ENCODE data around the gene SLC35B1.

The SLC35B1 gene

GRCh38 chr17:49707608-49708514, at the start of gene SLC35B1:
TSS of gene SLC35B1 (minus strand) at chr17:49707964. CDS start at chr17:49707833, 131 bp downstream.
- FAIRE-seq, result peak; percentile 97

DNA sequence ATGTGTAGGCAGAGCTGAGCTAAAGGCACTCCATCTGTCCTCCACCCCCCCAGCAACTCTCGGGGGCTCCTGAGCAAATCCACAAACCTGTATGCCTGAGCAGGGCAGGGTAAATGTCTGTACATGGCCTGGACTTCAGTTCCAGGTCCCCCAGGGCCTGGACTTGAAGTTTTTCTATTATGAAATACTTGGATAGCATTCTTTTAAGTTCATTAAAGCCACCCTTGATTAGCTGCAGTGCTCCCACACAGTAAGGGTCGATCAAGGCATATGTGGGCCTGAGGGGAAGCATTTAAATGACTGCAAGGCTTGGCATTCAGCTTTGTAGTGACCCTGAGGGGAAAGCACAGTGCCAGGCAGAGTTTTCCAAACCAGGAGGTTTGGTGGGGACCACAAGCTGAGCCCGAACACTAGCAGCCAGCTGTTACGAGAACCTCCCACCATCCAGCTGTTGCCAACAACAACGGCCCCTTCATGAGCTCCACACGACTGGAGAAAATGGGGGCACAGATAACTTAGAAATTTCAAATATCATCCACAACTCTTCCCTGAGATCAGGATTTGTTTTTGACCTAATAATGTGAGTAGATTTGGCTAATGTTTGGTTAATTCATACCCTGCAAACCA, 49.5 kb upstream of the SLC35B1 start:
- FAIRE-seq, result no peak

- no peak for FAIRE-seq
Observed at GRCh38 chr17:49756323-49757150, 48.8 kb upstream of the SLC35B1 start.

DNA sequence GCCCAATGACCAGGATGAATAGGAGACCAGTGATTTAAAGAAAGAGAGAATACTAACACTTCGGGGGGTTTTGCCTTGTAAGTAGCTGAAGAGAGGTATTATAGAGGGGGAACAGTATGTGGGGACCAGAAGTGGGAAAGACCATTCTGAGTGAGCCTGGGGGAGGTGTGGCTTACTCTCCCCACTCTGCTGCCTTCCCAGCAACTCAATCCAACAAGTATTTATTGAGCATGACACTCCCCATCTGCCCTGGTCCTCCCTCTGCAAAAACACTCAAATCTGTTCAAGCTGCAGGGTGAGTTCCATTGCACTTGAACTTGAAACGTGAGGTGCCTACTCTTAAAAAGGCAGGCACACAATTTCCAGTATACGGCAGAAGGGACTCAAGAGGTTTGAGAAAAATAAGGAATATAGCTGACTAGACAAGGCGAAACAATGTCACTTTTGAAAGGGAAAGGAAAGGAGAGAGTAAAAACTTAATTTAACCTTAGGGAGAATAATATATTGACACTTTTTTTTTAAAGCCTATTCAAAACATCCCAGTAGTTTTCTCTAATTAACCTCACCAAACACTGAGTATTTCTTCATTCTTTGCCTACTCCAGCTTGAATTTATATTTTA, 48.0 kb upstream of the SLC35B1 start:
- no peak for FAIRE-seq

- FAIRE-seq, result no peak
Observed at GRCh38 chr17:49753959-49754391, 46.2 kb upstream of the SLC35B1 start.

- no peak for FAIRE-seq
Observed at GRCh38 chr17:49752508-49752907, 44.7 kb upstream of the SLC35B1 start.

- no peak for FAIRE-seq
Observed at GRCh38 chr17:49749730-49750129, 42.0 kb upstream of the SLC35B1 start.

GRCh38 chr17:49748791-49749190, 41.0 kb upstream of the SLC35B1 start:
- no peak for FAIRE-seq

GRCh38 chr17:49748223-49748622, 40.5 kb upstream of the SLC35B1 start:
- FAIRE-seq, result no peak

DNA sequence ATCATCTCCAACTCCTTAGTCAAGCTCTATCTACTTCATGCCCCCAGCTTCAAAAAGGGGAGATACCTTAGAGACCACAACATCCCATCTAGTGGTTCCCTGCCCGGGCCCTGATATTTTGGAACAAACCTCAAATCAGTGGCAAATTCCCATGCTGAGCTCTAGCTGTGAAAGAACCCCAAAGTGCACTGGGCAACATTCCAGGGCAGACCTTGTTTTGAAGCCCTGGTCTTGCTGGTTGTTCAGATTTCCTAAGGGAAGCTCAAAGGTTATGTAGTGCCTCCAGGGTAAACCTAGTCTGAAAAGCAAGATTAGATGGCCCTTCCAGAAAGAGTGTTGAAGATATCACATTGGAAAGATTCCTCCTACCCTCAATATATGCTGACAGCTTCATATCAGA, 39.9 kb upstream of the SLC35B1 start:
- no peak for FAIRE-seq

GRCh38 chr17:49746791-49747490, 39.2 kb upstream of the SLC35B1 start:
- no peak for FAIRE-seq

DNA sequence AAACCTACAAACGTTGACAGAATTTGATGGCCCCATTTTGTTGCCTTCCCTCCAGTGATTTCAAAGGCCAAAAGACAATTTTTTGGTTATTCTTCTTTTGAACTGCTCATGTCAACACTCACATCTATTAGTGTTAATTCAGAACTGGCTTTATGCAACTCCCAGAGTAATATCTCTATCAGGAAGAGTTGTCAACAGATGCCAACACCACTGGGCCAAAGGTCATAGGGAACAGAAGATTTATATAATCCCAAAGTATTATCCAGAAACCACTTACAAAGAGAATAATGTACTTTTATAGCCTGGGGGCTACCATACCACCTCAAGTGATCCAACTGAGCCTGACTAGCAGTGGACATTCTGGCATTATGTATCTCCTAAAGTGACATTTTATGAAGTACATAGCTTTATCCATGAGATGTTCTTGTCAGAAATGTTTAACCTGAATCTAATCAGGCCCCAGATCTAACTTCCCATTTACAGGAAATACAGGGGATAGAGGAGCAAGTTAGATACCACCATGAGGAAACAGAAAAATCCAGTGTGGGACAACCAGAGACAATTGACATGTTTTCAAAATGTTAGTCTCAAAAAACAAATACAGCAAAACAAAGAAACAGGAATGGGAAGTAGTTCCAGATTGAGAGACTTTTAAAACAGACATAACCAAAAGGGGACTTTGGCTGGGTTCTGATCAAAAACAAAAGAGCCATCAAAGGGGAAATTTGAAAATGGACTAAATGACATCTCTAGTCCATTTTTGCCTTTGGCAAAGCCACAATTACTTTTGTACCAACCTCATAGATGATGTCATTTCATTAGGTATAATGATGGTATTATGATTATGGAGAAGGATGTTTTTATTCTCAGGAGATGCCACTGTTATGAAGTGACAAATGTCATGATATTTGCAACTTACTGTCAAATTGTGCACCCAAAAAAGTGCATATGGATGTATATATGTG, 37.7 kb upstream of the SLC35B1 start:
- FAIRE-seq, result no peak

GRCh38 chr17:49742166-49742638, 34.4 kb upstream of the SLC35B1 start:
- no peak for FAIRE-seq

DNA sequence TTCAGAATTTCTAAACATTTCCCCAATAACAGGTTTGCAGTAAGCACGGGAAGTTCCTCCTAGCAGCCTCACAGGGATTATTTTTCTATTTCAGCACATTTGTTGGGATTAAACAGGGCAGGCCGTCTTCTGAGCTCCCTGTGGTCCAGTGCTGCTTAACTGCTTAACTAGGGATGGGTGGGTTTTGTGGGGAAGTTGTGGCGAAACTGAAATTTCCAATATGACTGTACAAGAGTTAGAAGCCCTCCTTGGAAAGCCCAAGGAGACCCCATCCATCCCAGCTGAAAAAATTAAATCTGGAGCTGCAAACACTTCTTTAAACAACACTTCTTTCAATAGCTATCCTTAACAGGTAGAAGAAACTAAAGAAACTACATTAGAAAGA, 33.9 kb upstream of the SLC35B1 start:
- no peak for FAIRE-seq

DNA sequence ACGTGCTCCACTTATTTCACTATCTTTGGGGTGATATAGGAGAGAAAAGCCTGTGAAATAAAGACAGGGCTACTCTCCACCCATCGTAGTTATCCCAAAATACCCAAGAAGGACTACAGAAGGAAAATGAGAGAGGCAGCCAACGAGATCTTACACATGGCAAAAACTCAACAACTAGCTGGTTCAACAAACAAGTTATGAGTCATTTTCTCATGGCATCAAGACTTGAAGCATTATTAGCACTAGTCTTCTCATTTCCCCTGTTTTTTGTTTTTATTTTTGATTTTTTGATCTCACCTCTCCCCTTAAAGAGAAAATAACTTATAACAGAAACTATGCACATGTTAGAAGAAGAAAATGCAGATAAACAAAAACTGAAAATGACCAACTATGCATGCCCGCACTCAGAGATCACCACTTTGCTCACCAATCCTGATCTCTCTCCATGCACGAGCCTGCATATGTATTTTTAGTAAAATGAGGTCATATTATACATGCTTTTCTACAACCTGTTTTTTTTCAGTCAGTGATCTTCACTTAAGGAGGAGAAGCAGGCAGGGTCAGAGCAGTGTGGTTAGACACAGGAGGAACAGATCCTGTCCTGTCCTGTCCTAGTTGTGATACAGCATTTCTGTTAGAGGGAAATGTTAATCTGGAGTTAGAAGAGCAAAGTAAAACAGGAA, 33.4 kb upstream of the SLC35B1 start:
- FAIRE-seq, result no peak

- FAIRE-seq, result no peak
Observed at GRCh38 chr17:49739641-49740271, 32.0 kb upstream of the SLC35B1 start.

DNA sequence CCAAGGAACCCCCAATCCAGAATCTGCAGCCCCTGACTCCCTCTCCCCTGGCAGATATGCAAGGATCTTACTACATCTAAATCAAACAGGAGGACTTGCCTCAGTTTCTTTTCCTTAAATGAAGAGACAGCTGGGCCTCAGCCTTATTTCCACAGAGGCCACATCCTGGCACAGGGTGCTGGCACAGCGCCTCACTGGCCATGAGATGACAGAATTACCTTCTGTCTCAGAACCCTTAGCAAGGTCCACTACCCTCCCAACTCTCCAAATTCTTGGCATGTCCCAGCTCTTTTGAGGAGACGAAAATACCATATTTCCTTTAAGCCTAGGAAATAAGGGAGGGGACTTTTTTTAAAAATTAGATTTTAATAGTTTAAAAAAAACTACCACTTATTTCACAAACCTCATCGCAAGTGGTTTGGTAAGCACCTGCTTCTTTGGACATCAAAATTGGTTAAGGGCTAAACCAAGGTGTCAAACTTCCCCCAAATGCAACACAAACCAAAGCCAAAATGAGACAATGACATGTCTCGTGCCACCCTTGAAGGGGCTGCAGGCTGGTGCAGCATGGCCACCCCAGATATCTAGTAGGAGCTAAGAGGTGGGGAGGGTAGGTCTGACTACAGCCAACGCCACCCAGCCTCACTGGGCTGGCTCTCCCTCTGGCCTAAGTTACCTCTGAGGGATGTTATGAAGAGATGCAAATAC, 30.8 kb upstream of the SLC35B1 start:
- no peak for FAIRE-seq

- no peak for FAIRE-seq
Observed at GRCh38 chr17:49734515-49735490, 27.0 kb upstream of the SLC35B1 start.

Data from A204.1 (cell line).